Measurements from ENCODE around the gene NXPE3. TPM values are rescaled to one million over a fixed set of nuclear protein-coding genes. Genes with fewer than 3 reads are reported as not detected.
"Not testable (repeated sequence)": the region's sequence is repeated elsewhere in the genome, so short reads cannot be mapped to it uniquely, and the experiment has no call there.

Gene NXPE3
- total RNA-seq, 6 experiments from 2014 or later = 0.75 to 2.9 (median 1.7) TPM

GRCh38 chr3:101735833-101736232 is 43.2 kb upstream of the NXPE3 start:
- WGBS (ENCODE audit: insufficient coverage, low coverage, low lambda C conversion rate, missing lambda C conversion rate) = 79% methylated on average over 6 of the region's 10 CpGs
- no peaks in the 10 kb centered on the region for H3K4me1 ChIP-seq
- no peak overlapping the region for H3K27ac ChIP-seq
- H3K27me3 ChIP-seq = no peaks in the 10 kb centered on the region
- H3K36me3 ChIP-seq = peaks cover 0 to 43% (median 5%) of the 10 kb centered on the region in 4 donors
- ATAC-seq (no peak), DNase-seq (no peak)
- H3K4me3 ChIP-seq = no peak overlapping the region
- TF ChIP-seq POLR2A (IDR thresholded peaks at IDR 0.05) = no peak
- TF ChIP-seq, protein P1, sequence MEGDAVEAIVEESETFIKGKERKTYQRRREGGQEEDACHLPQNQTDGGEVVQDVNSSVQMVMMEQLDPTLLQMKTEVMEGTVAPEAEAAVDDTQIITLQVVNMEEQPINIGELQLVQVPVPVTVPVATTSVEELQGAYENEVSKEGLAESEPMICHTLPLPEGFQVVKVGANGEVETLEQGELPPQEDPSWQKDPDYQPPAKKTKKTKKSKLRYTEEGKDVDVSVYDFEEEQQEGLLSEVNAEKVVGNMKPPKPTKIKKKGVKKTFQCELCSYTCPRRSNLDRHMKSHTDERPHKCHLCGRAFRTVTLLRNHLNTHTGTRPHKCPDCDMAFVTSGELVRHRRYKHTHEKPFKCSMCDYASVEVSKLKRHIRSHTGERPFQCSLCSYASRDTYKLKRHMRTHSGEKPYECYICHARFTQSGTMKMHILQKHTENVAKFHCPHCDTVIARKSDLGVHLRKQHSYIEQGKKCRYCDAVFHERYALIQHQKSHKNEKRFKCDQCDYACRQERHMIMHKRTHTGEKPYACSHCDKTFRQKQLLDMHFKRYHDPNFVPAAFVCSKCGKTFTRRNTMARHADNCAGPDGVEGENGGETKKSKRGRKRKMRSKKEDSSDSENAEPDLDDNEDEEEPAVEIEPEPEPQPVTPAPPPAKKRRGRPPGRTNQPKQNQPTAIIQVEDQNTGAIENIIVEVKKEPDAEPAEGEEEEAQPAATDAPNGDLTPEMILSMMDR (IDR thresholded peaks at IDR 0.05) = no peak
- no peaks in the 10 kb centered on the region for H3K9me3 ChIP-seq
- intact Hi-C loops (cut with DNase I) = no loop called here

DNA sequence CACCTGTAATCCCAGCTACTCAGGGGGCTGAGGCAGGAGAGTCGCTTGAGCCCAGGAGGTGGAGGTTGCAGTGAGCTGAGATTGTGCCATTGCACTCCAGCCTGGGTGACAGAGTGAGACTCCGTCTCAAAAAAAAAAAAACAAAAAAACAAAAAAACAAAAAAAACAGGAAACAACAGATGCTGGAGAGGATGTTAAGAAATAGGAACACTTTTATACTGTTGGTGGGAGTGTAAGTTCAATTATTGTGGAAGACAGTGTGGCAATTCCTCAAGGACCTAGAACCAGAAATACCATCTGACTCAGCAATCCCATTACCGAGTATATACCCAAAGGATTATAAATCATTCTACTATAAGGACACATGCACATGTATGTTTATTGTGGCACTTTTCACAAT is 37.1 kb upstream of the NXPE3 start:
- DNase-seq; H3K4me3 ChIP-seq; H3K27ac ChIP-seq; H3K36me3 ChIP-seq; ATAC-seq; H3K27me3 ChIP-seq; H3K4me1 ChIP-seq; intact Hi-C loops (cut with DNase I); H3K9me3 ChIP-seq: not testable (repeated sequence)
- WGBS (ENCODE audit: insufficient coverage, low coverage, low lambda C conversion rate, missing lambda C conversion rate) = 87% methylated on average over 3 of the region's 3 CpGs

- no peaks in the 10 kb centered on the region for H3K9me3 ChIP-seq
- no peak overlapping the region for H3K4me3 ChIP-seq
- 31% methylated on average over 1 of the region's 1 CpG for WGBS (ENCODE audit: insufficient coverage, low coverage, low lambda C conversion rate, missing lambda C conversion rate)
- H3K4me1 ChIP-seq = no peaks in the 10 kb centered on the region
- ATAC-seq = no peak
- H3K27me3 ChIP-seq = no peaks in the 10 kb centered on the region
- TF ChIP-seq POLR2A (IDR thresholded peaks at IDR 0.05) = no peak
- TF ChIP-seq, protein P1 (IDR thresholded peaks at IDR 0.05) = no peak
- no peak overlapping the region for H3K27ac ChIP-seq
- intact Hi-C loops (cut with DNase I) = no loop called here
- no peaks in the 10 kb centered on the region for H3K36me3 ChIP-seq
- no peak for DNase-seq
These were observed 34.2 kb upstream of the NXPE3 start for GRCh38 chr3:101744811-101745210.

DNA sequence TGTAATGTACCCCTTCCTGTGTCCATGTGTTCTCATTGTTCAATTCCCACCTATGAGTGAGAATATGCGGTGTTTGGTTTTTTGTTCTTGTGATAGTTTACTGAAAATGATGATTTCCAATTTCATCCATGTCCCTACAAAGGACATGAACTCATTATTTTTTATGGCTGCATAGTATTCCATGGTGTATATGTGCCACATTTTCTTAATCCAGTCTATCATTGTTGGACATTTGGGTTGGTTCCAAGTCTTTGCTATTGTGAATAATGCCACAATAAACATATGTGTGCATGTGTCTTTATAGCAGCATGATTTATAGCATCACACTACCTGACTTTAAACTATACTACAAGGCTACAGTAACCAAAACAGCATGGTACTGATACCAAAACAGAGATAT is 33.1 kb upstream of the NXPE3 start:
- ATAC-seq; H3K36me3 ChIP-seq; DNase-seq; intact Hi-C loops (cut with DNase I); H3K4me1 ChIP-seq; H3K27me3 ChIP-seq; H3K4me3 ChIP-seq; H3K27ac ChIP-seq; H3K9me3 ChIP-seq: not testable (repeated sequence)
- 100% methylated on average over 1 of the region's 1 CpG for WGBS (ENCODE audit: insufficient coverage, low coverage, low lambda C conversion rate, missing lambda C conversion rate)

- WGBS (ENCODE audit: insufficient coverage, low coverage, low lambda C conversion rate, missing lambda C conversion rate) = 88% methylated on average over 5 of the region's 23 CpGs
- H3K4me1 ChIP-seq; DNase-seq; intact Hi-C loops (cut with DNase I); H3K9me3 ChIP-seq; H3K4me3 ChIP-seq; H3K27me3 ChIP-seq; ATAC-seq; H3K27ac ChIP-seq: not testable (repeated sequence)
- H3K36me3 ChIP-seq = peaks cover 0 to 21% (median 0%) of the 10 kb centered on the region in 4 donors
These were observed 25.5 kb upstream of the NXPE3 start for GRCh38 chr3:101753386-101754113.

GRCh38 chr3:101758224-101758623 is 20.8 kb upstream of the NXPE3 start:
- TF ChIP-seq, protein P1 (IDR thresholded peaks at IDR 0.05) = no peak
- TF ChIP-seq POLR2A (IDR thresholded peaks at IDR 0.05) = no peak
- 80% methylated on average over 2 of the region's 6 CpGs for WGBS (ENCODE audit: insufficient coverage, low coverage, low lambda C conversion rate, missing lambda C conversion rate)
- no peak for ATAC-seq

More at GRCh38 chr3:101758224-101758623, 20.8 kb upstream of the NXPE3 start:
- Histone ChIP-seq H3K9me3 (no peaks in the 10 kb centered on the region), H3K36me3 (peaks cover 0 to 23% (median 0%) of the 10 kb centered on the region in 4 donors), H3K4me3 (no peak overlapping the region), H3K27me3 (no peaks in the 10 kb centered on the region), H3K27ac (no peak overlapping the region), H3K4me1 (no peaks in the 10 kb centered on the region)
- intact Hi-C loops (cut with DNase I) = no loop called here
- DNase-seq = no peak
